Body of pancreas (tissue), 4 donors: ENCODE results near the gene FAT3. TPM values are rescaled to one million over a fixed set of nuclear protein-coding genes. Genes with fewer than 3 reads are reported as not detected.

Experiments used
- ATAC-seq: fragments of 150-250 bp; one replicate; pipeline ENCODE4 v1.9.1; 2016
- DNase-seq, 4 donors: peaks; one replicate each; pipeline ENCODE4 v3.0.0-alpha.2; 2019
- H3K27ac ChIP-seq, 4 donors: fragments of 200-600 bp; sonication (generic); 1 replicate in 3 of 4; 2 replicates in 1 of 4; pipeline versions ENCODE4 v1.5.1 to v1.6.1; 2016 to 2019; ENCODE audit warnings: mild to moderate bottlenecking in 1 of 4, mixed read lengths in 1 of 4, moderate library complexity in 1 of 4
- H3K27me3 ChIP-seq, 2 donors: fragments of 200-600 bp; sonication (generic); one replicate each; pipeline ENCODE4 v1.6.0; 2016; ENCODE audit warnings: mild to moderate bottlenecking in 1 of 2
- H3K36me3 ChIP-seq, 2 donors: fragments of 200-600 bp; sonication (generic); replicated peaks in 1 of 2; 2 replicates each; pipeline ENCODE4 v1.5.1; 2016; ENCODE audit warnings: low read depth in 2 of 2; ENCODE audit not compliant: insufficient read depth in 1 of 2
- H3K4me1 ChIP-seq: fragments of 200-600 bp; sonication (generic); one replicate; pipeline ENCODE4 v1.6.0; 2016
- H3K4me3 ChIP-seq, 2 donors: fragments of 200-600 bp; sonication (generic); 1 replicate in 1 of 2; 2 replicates in 1 of 2; pipeline ENCODE4 v1.5.1; 2016 to 2019
- H3K9me3 ChIP-seq, 3 donors: fragments of 200-600 bp; sonication (generic); 1 replicate in 2 of 3; 2 replicates in 1 of 3; pipeline ENCODE4 v1.5.1; 2016
- CTCF ChIP-seq, 7 experiments: fragments of 450-650 bp in 4 of 7; fragments of 200-600 bp in 3 of 7; sonication (generic) in 3 of 7; IDR thresholded peaks; one replicate each; pipeline ENCODE4 v1.5.1; 2016 to 2019; ENCODE audit warnings: antibody characterized with exemption in 7 of 7
- POLR2A ChIP-seq, 3 donors: fragments of 450-650 bp; IDR thresholded peaks; one replicate each; pipeline ENCODE4 v1.6.1; 2016; ENCODE audit warnings: antibody characterized with exemption in 3 of 3, mild to moderate bottlenecking in 2 of 3
- WGBS, 2 donors: methylation state at CpG; one replicate each; pipeline ENCODE4 v1.1.5; 2017; 5-methylcytosine and 5-hydroxymethylcytosine counted together
- intact Hi-C: fragments of 100-400 bp; cut with DNase I; formaldehyde crosslinking; loops from one replicate; pipeline ENCODE4 v1.15.1; 2023
- total RNA-seq, 2 donors: library from RNA; depleted of rRNA; stranded (reverse); fragments of >200 nt; gene quantifications; one replicate each; pipeline ENCODE4 v1.1.0, GENCODE V29; 2016

The FAT3 gene
- total RNA-seq, 2 donors from 2014 or later: 0.26 to 0.66 TPM

GRCh38 chr11:92190535-92191206 is 33.9 kb upstream of the FAT3 start:
- WGBS, 2 donors: 29 to 52% methylated on average over 2 of the region's 2 CpGs
- Histone ChIP-seq H3K27ac (no peak overlapping the region), H3K4me3 (no peak overlapping the region), H3K36me3 (no peaks in the 10 kb centered on the region), H3K9me3 (no peaks in the 10 kb centered on the region), H3K27me3 (no peaks in the 10 kb centered on the region), H3K4me1 (no peaks in the 10 kb centered on the region)
- intact Hi-C loops: no loop called here
- no peak for DNase-seq
- TF ChIP-seq POLR2A (IDR thresholded peaks at IDR 0.05): no peak
- no peak for TF ChIP-seq CTCF (IDR thresholded peaks at IDR 0.05)
- no peak for ATAC-seq

- DNase-seq (no peak), ATAC-seq (no peak)
- H3K27ac ChIP-seq: no peak overlapping the region
- H3K4me3 ChIP-seq: no peak overlapping the region
- TF ChIP-seq CTCF (IDR thresholded peaks at IDR 0.05) (no peak), POLR2A (IDR thresholded peaks at IDR 0.05) (no peak)
- no peaks in the 10 kb centered on the region for H3K36me3 ChIP-seq
- no peaks in the 10 kb centered on the region for H3K9me3 ChIP-seq
- no peaks in the 10 kb centered on the region for H3K4me1 ChIP-seq
- intact Hi-C loops: no loop called here
- H3K27me3 ChIP-seq: no peaks in the 10 kb centered on the region
Measured at GRCh38 chr11:92192141-92192540, 32.5 kb upstream of the FAT3 start.

DNA sequence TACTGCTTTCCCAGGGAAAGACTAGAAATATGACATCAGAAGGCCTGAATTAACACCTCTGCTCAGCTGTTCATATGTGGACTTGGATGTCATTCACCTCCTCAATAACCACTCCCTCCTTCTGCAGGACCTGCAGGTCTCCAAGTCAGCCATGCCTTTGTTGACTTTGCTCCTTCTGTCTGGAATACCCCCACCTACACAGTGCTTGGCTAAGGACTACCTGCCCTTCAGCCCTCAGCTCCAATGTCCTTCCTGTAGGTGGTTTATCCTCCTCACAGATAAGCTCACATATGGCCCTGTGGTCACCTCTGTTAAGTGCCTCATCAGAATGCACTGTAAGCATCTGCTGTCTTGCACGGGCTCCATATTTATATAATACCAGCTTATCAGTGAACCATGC is 26.4 kb upstream of the FAT3 start:
- no peak for TF ChIP-seq POLR2A (IDR thresholded peaks at IDR 0.05)
- no peak for TF ChIP-seq CTCF (IDR thresholded peaks at IDR 0.05)
- DNase-seq (no peak), ATAC-seq (no peak)
- H3K9me3 ChIP-seq: no peaks in the 10 kb centered on the region
- H3K36me3 ChIP-seq: no peaks in the 10 kb centered on the region
- intact Hi-C loops: no loop called here
- no peak overlapping the region for H3K27ac ChIP-seq
- 81 to 87% methylated on average over 1 of the region's 1 CpG for WGBS, 2 donors
- H3K4me1 ChIP-seq: no peaks in the 10 kb centered on the region
- no peak overlapping the region for H3K4me3 ChIP-seq
- H3K27me3 ChIP-seq: no peaks in the 10 kb centered on the region

GRCh38 chr11:92199991-92200390 is 24.6 kb upstream of the FAT3 start:
- Histone ChIP-seq H3K36me3 (no peaks in the 10 kb centered on the region), H3K4me1 (peaks cover 5% of the 10 kb centered on the region), H3K27ac (no peak overlapping the region), H3K27me3 (no peaks in the 10 kb centered on the region), H3K9me3 (no peaks in the 10 kb centered on the region), H3K4me3 (no peak overlapping the region)
- ATAC-seq (no peak), DNase-seq (no peak)
- intact Hi-C loops: no loop called here
- TF ChIP-seq POLR2A (IDR thresholded peaks at IDR 0.05) (no peak), CTCF (IDR thresholded peaks at IDR 0.05) (no peak)
- 65 to 71% methylated on average over 3 of the region's 3 CpGs for WGBS, 2 donors

GRCh38 chr11:92204731-92205130 is 19.9 kb upstream of the FAT3 start:
- Histone ChIP-seq H3K9me3 (no peaks in the 10 kb centered on the region), H3K27ac (no peak overlapping the region), H3K4me1 (peaks cover 7% of the 10 kb centered on the region), H3K27me3 (no peaks in the 10 kb centered on the region), H3K4me3 (no peak overlapping the region), H3K36me3 (no peaks in the 10 kb centered on the region)
- TF ChIP-seq POLR2A (IDR thresholded peaks at IDR 0.05) (no peak), CTCF (IDR thresholded peaks at IDR 0.05) (no peak)
- DNase-seq: peak in 3 of 4 donors; percentile 13 to 52 (median 39)
- 13 to 15% methylated on average over 2 of the region's 2 CpGs for WGBS, 2 donors
- ATAC-seq: no peak
- intact Hi-C loops: no loop called here
